ENCODE results near the gene HS3ST3A1. TPM values are rescaled to one million over a fixed set of nuclear protein-coding genes. Genes with fewer than 3 reads are reported as not detected.

HS3ST3A1 gene
- total RNA-seq, 1 donor: 2.4 TPM

GRCh38 chr17:13457783-13458182 lies 143.9 kb downstream of the HS3ST3A1 start:
- DNase-seq (ENCODE audit: low read depth in 2 of 3, low spot score in 2 of 3): no peak

Small RNAs within 50 kb of the gene (small RNA-seq; reads per million reads assigned to genes)
- not detected for gene MIR548H3

Data from hematopoietic multipotent progenitor cell (in vitro differentiated cells).